Measurements from ENCODE around the gene BIRC5.
"Not testable (repeated sequence)": the region's sequence is repeated elsewhere in the genome, so short reads cannot be mapped to it uniquely, and the experiment has no call there.

The BIRC5 gene

GRCh38 chr17:78231991-78232858 is 18.2 kb downstream of the BIRC5 start:
- no peak overlapping the region for H3K27ac ChIP-seq (ENCODE audit: low read depth, low read length)
- no peak overlapping the region for H3K4me3 ChIP-seq (ENCODE audit: low read length)
- H3K9ac ChIP-seq (ENCODE audit: low read length), result no peak overlapping the region
- no peaks in the 10 kb centered on the region for H3K36me3 ChIP-seq (ENCODE audit: control insufficient read depth, insufficient read depth, low read length)
- H3K27me3 ChIP-seq (ENCODE audit: control insufficient read depth, insufficient read depth, low read length), result peaks cover 26% of the 10 kb centered on the region
- H3K4me1 ChIP-seq (ENCODE audit: control insufficient read depth, insufficient read depth, low read length), result no peaks in the 10 kb centered on the region

DNA sequence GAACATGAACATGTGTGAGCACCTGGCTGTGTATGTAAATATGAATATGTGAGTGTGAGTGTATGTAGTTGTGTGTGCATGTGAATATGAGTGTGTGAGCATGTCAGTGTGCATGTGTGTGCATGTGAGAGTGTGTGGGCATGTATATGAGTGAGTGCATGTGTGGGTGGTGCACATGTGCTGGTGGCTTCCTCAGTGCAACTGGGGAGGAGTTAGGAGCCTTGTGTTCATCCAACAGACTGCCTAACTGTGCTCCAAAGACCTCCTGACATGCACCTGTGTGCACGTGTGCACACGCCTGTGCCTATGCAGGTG is 18.8 kb downstream of the BIRC5 start:
- no peak overlapping the region for H3K4me3 ChIP-seq (ENCODE audit: low read length)
- no peak overlapping the region for H3K9ac ChIP-seq (ENCODE audit: low read length)
- no peak overlapping the region for H3K27ac ChIP-seq (ENCODE audit: low read depth, low read length)
- no peaks in the 10 kb centered on the region for H3K4me1 ChIP-seq (ENCODE audit: control insufficient read depth, insufficient read depth, low read length)
- peaks cover 26% of the 10 kb centered on the region for H3K27me3 ChIP-seq (ENCODE audit: control insufficient read depth, insufficient read depth, low read length)
- no peaks in the 10 kb centered on the region for H3K36me3 ChIP-seq (ENCODE audit: control insufficient read depth, insufficient read depth, low read length)

- peaks cover 26% of the 10 kb centered on the region for H3K27me3 ChIP-seq (ENCODE audit: control insufficient read depth, insufficient read depth, low read length)
- H3K4me1 ChIP-seq (ENCODE audit: control insufficient read depth, insufficient read depth, low read length), result no peaks in the 10 kb centered on the region
Observed at GRCh38 chr17:78233678-78234077, 19.6 kb downstream of the BIRC5 start.

GRCh38 chr17:78234261-78234865 is 20.3 kb downstream of the BIRC5 start:
- Histone ChIP-seq H3K9ac (ENCODE audit: low read length) (no peak overlapping the region), H3K4me1 (ENCODE audit: control insufficient read depth, insufficient read depth, low read length) (no peaks in the 10 kb centered on the region), H3K36me3 (ENCODE audit: control insufficient read depth, insufficient read depth, low read length) (no peaks in the 10 kb centered on the region), H3K27ac (ENCODE audit: low read depth, low read length) (no peak overlapping the region), H3K27me3 (ENCODE audit: control insufficient read depth, insufficient read depth, low read length) (peaks cover 26% of the 10 kb centered on the region), H3K4me3 (ENCODE audit: low read length) (no peak overlapping the region)

More at GRCh38 chr17:78233678-78234077, 19.6 kb downstream of the BIRC5 start:
- no peak overlapping the region for H3K4me3 ChIP-seq (ENCODE audit: low read length)
- H3K9ac ChIP-seq (ENCODE audit: low read length), result no peak overlapping the region
- no peak overlapping the region for H3K27ac ChIP-seq (ENCODE audit: low read depth, low read length)
- H3K36me3 ChIP-seq (ENCODE audit: control insufficient read depth, insufficient read depth, low read length), result no peaks in the 10 kb centered on the region

DNA sequence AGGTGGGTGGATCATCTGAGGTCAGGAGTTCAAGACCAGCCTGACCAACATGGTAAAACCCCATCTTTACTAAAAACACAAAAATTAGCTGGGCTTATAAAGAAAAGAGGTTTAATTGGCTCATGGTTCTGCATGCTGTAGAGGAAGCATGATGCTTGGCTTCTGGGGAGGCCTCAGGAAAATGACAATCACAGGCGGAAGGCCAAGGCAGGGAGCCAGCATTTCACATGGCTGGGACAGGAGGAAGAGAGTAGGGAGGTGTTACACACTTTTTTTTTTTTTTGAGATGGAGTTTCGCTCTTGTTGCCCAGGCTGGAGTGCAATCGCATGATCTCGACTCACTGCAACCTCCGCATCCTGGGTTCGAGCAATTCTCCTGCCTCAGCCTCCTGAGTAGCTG is 21.0 kb downstream of the BIRC5 start:
- H3K4me3 ChIP-seq (ENCODE audit: low read length); H3K9ac ChIP-seq (ENCODE audit: low read length); H3K27ac ChIP-seq (ENCODE audit: low read depth, low read length); H3K36me3 ChIP-seq (ENCODE audit: control insufficient read depth, insufficient read depth, low read length); H3K4me1 ChIP-seq (ENCODE audit: control insufficient read depth, insufficient read depth, low read length): not testable (repeated sequence)
- H3K27me3 ChIP-seq (ENCODE audit: control insufficient read depth, insufficient read depth, low read length), result peaks cover 26% of the 10 kb centered on the region

- H3K4me1 ChIP-seq (ENCODE audit: control insufficient read depth, insufficient read depth, low read length), result no peaks in the 10 kb centered on the region
- no peak overlapping the region for H3K9ac ChIP-seq (ENCODE audit: low read length)
- H3K36me3 ChIP-seq (ENCODE audit: control insufficient read depth, insufficient read depth, low read length), result no peaks in the 10 kb centered on the region
- no peak overlapping the region for H3K27ac ChIP-seq (ENCODE audit: low read depth, low read length)
- H3K27me3 ChIP-seq (ENCODE audit: control insufficient read depth, insufficient read depth, low read length), result peaks cover 19% of the 10 kb centered on the region
- H3K4me3 ChIP-seq (ENCODE audit: low read length), result no peak overlapping the region
Observed at GRCh38 chr17:78235885-78236284, 21.8 kb downstream of the BIRC5 start.

DNA sequence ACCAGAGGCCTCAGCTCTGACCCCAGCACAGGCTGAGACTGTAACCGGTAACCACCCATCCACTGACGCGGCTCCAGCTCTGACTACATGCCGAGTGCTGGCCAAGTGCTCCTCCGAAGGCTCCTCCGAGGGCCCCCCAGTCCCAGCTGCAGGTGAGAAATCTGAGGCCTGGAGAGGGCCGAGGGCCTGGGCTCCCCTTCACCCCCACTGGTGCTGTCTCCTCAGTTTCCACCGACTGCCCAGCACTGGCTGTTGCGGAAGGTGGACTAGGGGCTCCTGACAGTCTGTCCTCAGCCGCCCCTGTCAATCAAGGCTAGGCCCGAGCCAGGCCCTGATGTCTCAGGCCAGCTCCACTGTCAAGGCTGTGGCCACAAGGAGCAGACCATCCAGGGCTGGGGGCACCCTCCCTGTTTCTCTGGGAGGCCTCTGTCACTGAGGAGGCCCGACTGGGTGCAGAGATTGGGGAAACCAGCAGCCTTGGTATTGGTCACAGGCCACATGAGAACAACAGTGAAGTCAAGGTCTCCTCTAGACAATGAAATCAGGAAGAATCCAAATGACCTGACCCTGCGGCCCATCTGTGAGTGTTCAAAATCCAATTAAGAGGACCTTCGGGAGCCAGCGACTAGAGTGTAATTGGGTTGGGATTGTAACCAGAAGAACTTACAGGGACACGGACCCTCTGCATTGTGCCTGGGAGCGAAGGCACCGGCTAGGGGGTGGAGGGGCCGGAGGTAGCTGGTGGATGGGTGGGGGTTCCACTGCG is 22.5 kb downstream of the BIRC5 start:
- H3K27me3 ChIP-seq (ENCODE audit: control insufficient read depth, insufficient read depth, low read length), result peaks cover 12% of the 10 kb centered on the region
- H3K4me3 ChIP-seq (ENCODE audit: low read length), result no peak overlapping the region
- no peak overlapping the region for H3K9ac ChIP-seq (ENCODE audit: low read length)
- H3K36me3 ChIP-seq (ENCODE audit: control insufficient read depth, insufficient read depth, low read length), result no peaks in the 10 kb centered on the region
- H3K4me1 ChIP-seq (ENCODE audit: control insufficient read depth, insufficient read depth, low read length), result no peaks in the 10 kb centered on the region
- H3K27ac ChIP-seq (ENCODE audit: low read depth, low read length), result no peak overlapping the region

- Histone ChIP-seq H3K27ac (ENCODE audit: low read depth, low read length) (no peak overlapping the region), H3K4me1 (ENCODE audit: control insufficient read depth, insufficient read depth, low read length) (no peaks in the 10 kb centered on the region), H3K27me3 (ENCODE audit: control insufficient read depth, insufficient read depth, low read length) (peaks cover 5% of the 10 kb centered on the region), H3K9ac (ENCODE audit: low read length) (no peak overlapping the region), H3K4me3 (ENCODE audit: low read length) (no peak overlapping the region), H3K36me3 (ENCODE audit: control insufficient read depth, insufficient read depth, low read length) (no peaks in the 10 kb centered on the region)
Observed at GRCh38 chr17:78237401-78238012, 23.5 kb downstream of the BIRC5 start.

DNA sequence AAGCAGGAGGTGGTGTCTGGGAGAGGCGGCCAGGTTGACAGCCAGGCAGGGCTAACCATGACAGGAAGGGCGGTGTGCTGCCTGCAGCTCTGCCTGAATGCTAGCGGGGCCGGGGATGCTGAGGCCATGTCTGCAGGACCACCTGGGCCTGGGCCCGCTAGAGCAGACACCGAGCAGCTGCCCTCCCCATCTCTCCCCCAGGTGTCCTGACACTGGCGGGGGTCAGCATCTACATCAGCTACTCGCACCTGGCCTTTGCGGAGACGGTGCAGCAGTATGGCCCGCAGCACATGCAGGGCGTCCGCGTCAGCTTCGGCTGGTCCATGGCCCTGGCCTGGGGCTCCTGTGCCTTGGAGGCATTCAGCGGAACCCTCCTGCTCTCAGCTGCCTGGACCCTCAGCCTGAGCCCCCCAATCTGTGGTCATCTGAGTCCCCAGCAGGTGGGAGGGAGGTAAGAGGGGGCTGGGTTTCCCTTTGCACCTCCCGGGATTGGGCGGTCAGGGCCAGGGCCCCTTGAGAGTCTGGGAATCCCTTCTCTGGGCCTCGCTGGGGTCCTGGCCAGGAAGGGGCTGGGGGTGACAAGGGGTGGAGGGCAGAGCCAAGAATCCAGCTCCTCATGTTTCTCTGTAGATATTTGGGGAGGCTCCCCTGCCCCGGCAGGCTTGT is 24.9 kb downstream of the BIRC5 start:
- no peaks in the 10 kb centered on the region for H3K4me1 ChIP-seq (ENCODE audit: control insufficient read depth, insufficient read depth, low read length)
- no peak overlapping the region for H3K4me3 ChIP-seq (ENCODE audit: low read length)
- H3K9ac ChIP-seq (ENCODE audit: low read length), result no peak overlapping the region
- H3K27ac ChIP-seq (ENCODE audit: low read depth, low read length), result no peak overlapping the region
- no peaks in the 10 kb centered on the region for H3K36me3 ChIP-seq (ENCODE audit: control insufficient read depth, insufficient read depth, low read length)
- H3K27me3 ChIP-seq (ENCODE audit: control insufficient read depth, insufficient read depth, low read length), result no peaks in the 10 kb centered on the region

- H3K36me3 ChIP-seq (ENCODE audit: control insufficient read depth, insufficient read depth, low read length), result no peaks in the 10 kb centered on the region
- H3K4me1 ChIP-seq (ENCODE audit: control insufficient read depth, insufficient read depth, low read length), result no peaks in the 10 kb centered on the region
- no peak overlapping the region for H3K9ac ChIP-seq (ENCODE audit: low read length)
- H3K4me3 ChIP-seq (ENCODE audit: low read length), result no peak overlapping the region
- H3K27me3 ChIP-seq (ENCODE audit: control insufficient read depth, insufficient read depth, low read length), result no peaks in the 10 kb centered on the region
- no peak overlapping the region for H3K27ac ChIP-seq (ENCODE audit: low read depth, low read length)
Observed at GRCh38 chr17:78239489-78239931, 25.5 kb downstream of the BIRC5 start.

DNA sequence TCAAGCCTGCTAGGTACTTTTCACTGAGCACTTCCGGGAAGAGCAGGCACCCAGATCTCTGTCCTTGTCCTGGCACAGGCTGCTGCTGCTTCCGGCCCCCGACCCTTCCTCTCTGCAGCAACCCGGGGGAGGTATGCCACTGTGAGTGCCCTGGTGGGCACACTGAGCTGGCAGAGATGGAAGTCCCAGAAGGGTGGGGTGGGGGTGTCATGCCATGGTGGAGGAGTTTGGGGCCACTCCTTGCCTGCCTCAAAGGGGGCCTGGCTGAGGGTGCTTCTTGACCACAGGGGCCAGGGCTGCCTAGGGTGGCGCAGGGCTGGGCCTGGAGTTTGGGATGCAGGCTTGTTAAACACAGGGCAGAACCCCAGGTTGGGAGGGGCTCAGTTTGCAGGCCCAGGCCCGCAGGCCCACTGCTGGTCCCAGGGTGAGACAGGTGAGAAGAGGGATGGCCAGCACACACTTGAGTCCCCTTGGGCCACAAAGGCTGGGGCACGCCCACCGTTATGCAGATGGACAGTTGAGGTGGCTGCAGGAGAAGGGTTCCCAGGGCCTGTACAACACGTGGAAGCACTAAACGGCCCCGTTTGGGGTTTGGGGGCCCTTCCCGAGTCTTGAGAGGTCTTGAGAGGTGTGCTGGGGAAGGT is 26.1 kb downstream of the BIRC5 start:
- H3K4me1 ChIP-seq (ENCODE audit: control insufficient read depth, insufficient read depth, low read length), result no peaks in the 10 kb centered on the region
- no peak overlapping the region for H3K27ac ChIP-seq (ENCODE audit: low read depth, low read length)
- H3K4me3 ChIP-seq (ENCODE audit: low read length), result no peak overlapping the region
- H3K36me3 ChIP-seq (ENCODE audit: control insufficient read depth, insufficient read depth, low read length), result no peaks in the 10 kb centered on the region
- no peaks in the 10 kb centered on the region for H3K27me3 ChIP-seq (ENCODE audit: control insufficient read depth, insufficient read depth, low read length)
- H3K9ac ChIP-seq (ENCODE audit: low read length), result no peak overlapping the region

Measured in rectal smooth muscle tissue (tissue), 1 donor.